GM04504 (cell line): ENCODE data around the gene MUSTN1.

Experiments
- DNase-seq: peaks from one replicate; pipeline ENCODE4 v3.0.0-alpha.2; 2012; ENCODE audit warnings: low read depth

Gene MUSTN1

GRCh38 chr3:52852419-52852818 lies 17.6 kb upstream of the MUSTN1 start:
- no peak for DNase-seq

- DNase-seq: no peak
Observed at GRCh38 chr3:52851348-52851747, 16.5 kb upstream of the MUSTN1 start.

GRCh38 chr3:52849656-52850055 lies 14.8 kb upstream of the MUSTN1 start:
- no peak for DNase-seq

GRCh38 chr3:52848617-52849016 lies 13.8 kb upstream of the MUSTN1 start:
- peak; percentile 51 for DNase-seq

GRCh38 chr3:52847726-52848125 lies 12.9 kb upstream of the MUSTN1 start:
- DNase-seq: no peak

GRCh38 chr3:52847241-52847640 lies 12.4 kb upstream of the MUSTN1 start:
- DNase-seq: no peak

- no peak for DNase-seq
Observed at GRCh38 chr3:52846432-52846965, 11.7 kb upstream of the MUSTN1 start.

GRCh38 chr3:52845691-52846431 lies 11.0 kb upstream of the MUSTN1 start:
- no peak for DNase-seq

- no peak for DNase-seq
Observed at GRCh38 chr3:52845157-52845556, 10.3 kb upstream of the MUSTN1 start.

- DNase-seq: no peak
Observed at GRCh38 chr3:52844290-52844975, 9.6 kb upstream of the MUSTN1 start.

- no peak for DNase-seq
Observed at GRCh38 chr3:52843881-52844280, 9.1 kb upstream of the MUSTN1 start.

GRCh38 chr3:52843108-52843865 lies 8.5 kb upstream of the MUSTN1 start:
- no peak for DNase-seq

GRCh38 chr3:52842424-52842823 lies 7.6 kb upstream of the MUSTN1 start:
- no peak for DNase-seq

- DNase-seq: no peak
Observed at GRCh38 chr3:52841981-52842340, 7.1 kb upstream of the MUSTN1 start.

- DNase-seq: no peak
Observed at GRCh38 chr3:52841211-52841980, 6.6 kb upstream of the MUSTN1 start.

GRCh38 chr3:52839892-52840545 lies 5.2 kb upstream of the MUSTN1 start:
- no peak for DNase-seq

GRCh38 chr3:52839268-52839575 lies 4.4 kb upstream of the MUSTN1 start:
- no peak for DNase-seq

- no peak for DNase-seq
Observed at GRCh38 chr3:52838561-52839267, 3.9 kb upstream of the MUSTN1 start.

GRCh38 chr3:52836986-52837385 lies 2.2 kb upstream of the MUSTN1 start:
- DNase-seq: no peak

- DNase-seq: no peak
Observed at GRCh38 chr3:52836471-52836845, 1.6 kb upstream of the MUSTN1 start.
